Endothelial cell (in vitro differentiated cells): ENCODE results near the gene ARPP21. TPM values are rescaled to one million over a fixed set of nuclear protein-coding genes. Genes with fewer than 3 reads are reported as not detected.

Source experiments
- DNase-seq: peaks from one replicate; pipeline ENCODE4 v3.0.0; 2021; ENCODE audit warnings: low spot score
- H3K27ac Mint-ChIP-seq: one replicate; pipeline ENCODE4 v1.8.0; 2021; ENCODE audit warnings: mixed read lengths, inconsistent platforms; ENCODE audit not compliant: unreplicated experiment
- H3K27me3 Mint-ChIP-seq: one replicate; pipeline ENCODE4 v1.8.0; 2021; ENCODE audit warnings: mild to moderate bottlenecking, moderate library complexity, mixed read lengths, inconsistent platforms; ENCODE audit not compliant: unreplicated experiment
- H3K36me3 Mint-ChIP-seq: one replicate; pipeline ENCODE4 v1.8.0; 2021; ENCODE audit warnings: mild to moderate bottlenecking, low read depth, mixed read lengths, inconsistent platforms; ENCODE audit not compliant: unreplicated experiment
- H3K4me1 Mint-ChIP-seq: one replicate; pipeline ENCODE4 v1.8.0; 2021; ENCODE audit warnings: mild to moderate bottlenecking, mixed read lengths, inconsistent platforms; ENCODE audit not compliant: unreplicated experiment
- H3K4me3 Mint-ChIP-seq: one replicate; pipeline ENCODE4 v1.8.0; 2021; ENCODE audit warnings: mild to moderate bottlenecking, mixed read lengths, inconsistent platforms; ENCODE audit not compliant: unreplicated experiment
- H3K9me3 Mint-ChIP-seq: one replicate; pipeline ENCODE4 v1.8.0; 2021; ENCODE audit warnings: mixed read lengths, inconsistent platforms; ENCODE audit not compliant: unreplicated experiment
- CTCF ChIP-seq: fragments of 200-600 bp; sonication (generic); IDR thresholded peaks from one replicate; pipeline ENCODE4 v1.5.0; 2021; ENCODE audit warnings: antibody characterized with exemption; ENCODE audit not compliant: unreplicated experiment
- total RNA-seq: library from RNA; stranded (reverse); fragmentation: NEBNext Ultra II Directional; extraction: Animal tissue kit (Norgen Biotek cat#: 25700); gene quantifications from one replicate; pipeline ENCODE4 v1.2.1, GENCODE V29; 2021; ENCODE audit not compliant: unreplicated experiment

Gene ARPP21
- total RNA-seq, 1 donor from 2014 or later: not detected

DNA sequence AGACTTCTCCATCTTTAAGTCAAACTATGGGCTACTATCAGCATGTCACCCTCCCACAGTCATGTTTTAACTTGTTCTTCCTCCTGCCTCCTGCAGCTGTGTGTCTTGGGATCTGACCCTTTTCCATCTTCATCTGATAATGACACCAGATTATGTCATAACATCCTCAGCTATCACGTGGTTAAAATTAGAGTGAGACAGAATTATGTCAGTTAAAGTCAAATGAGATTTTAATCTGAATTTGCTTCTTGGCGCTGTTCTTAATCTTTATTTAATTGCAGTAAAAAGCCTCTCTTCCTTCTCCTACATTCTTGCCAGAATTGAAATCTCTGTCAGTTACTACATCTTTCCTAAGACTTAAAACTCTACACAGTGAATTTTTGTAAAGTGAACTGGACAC, 107.2 kb downstream of the ARPP21 start:
- DNase-seq: no peak
- no peak for TF ChIP-seq CTCF
- Mint-ChIP-seq H3K4me1 (peaks cover 4% of the 10 kb centered on the region), H3K4me3 (no peak overlapping the region), H3K27ac (no peak overlapping the region), H3K9me3 (no peaks in the 10 kb centered on the region), H3K27me3 (peaks cover 4% of the 10 kb centered on the region), H3K36me3 (no peaks in the 10 kb centered on the region)

GRCh38 chr3:35748144-35748543, 108.8 kb downstream of the ARPP21 start:
- no peak for TF ChIP-seq CTCF
- H3K36me3 Mint-ChIP-seq: no peaks in the 10 kb centered on the region
- no peak for DNase-seq
- H3K27me3 Mint-ChIP-seq: peaks cover 4% of the 10 kb centered on the region
- H3K27ac Mint-ChIP-seq: no peak overlapping the region
- no peak overlapping the region for H3K4me3 Mint-ChIP-seq
- peaks cover 13% of the 10 kb centered on the region for H3K4me1 Mint-ChIP-seq
- H3K9me3 Mint-ChIP-seq: no peaks in the 10 kb centered on the region

DNA sequence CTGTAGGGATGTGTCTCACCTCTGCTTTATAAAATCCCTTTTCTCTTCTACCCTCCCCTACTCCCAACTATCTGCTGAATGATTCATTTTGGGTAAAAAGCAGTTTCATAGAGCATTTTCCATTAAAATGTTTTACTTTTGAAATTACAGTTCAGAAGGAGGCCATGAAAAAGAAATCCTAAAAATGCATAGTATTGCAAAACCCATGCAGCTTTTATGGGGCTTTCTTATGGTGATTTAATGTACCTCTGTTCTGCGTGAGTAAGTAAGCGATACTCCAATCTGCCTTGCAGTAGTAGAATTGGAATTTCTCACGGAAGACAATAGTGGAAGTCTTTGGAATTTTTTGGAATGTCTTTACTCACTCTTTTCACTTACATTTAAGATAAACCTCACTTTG, 111.9 kb downstream of the ARPP21 start:
- no peak for DNase-seq
- peaks cover 13% of the 10 kb centered on the region for H3K4me1 Mint-ChIP-seq
- H3K9me3 Mint-ChIP-seq: no peaks in the 10 kb centered on the region
- no peaks in the 10 kb centered on the region for H3K36me3 Mint-ChIP-seq
- no peaks in the 10 kb centered on the region for H3K27me3 Mint-ChIP-seq
- no peak for TF ChIP-seq CTCF
- no peak overlapping the region for H3K27ac Mint-ChIP-seq
- no peak overlapping the region for H3K4me3 Mint-ChIP-seq

DNA sequence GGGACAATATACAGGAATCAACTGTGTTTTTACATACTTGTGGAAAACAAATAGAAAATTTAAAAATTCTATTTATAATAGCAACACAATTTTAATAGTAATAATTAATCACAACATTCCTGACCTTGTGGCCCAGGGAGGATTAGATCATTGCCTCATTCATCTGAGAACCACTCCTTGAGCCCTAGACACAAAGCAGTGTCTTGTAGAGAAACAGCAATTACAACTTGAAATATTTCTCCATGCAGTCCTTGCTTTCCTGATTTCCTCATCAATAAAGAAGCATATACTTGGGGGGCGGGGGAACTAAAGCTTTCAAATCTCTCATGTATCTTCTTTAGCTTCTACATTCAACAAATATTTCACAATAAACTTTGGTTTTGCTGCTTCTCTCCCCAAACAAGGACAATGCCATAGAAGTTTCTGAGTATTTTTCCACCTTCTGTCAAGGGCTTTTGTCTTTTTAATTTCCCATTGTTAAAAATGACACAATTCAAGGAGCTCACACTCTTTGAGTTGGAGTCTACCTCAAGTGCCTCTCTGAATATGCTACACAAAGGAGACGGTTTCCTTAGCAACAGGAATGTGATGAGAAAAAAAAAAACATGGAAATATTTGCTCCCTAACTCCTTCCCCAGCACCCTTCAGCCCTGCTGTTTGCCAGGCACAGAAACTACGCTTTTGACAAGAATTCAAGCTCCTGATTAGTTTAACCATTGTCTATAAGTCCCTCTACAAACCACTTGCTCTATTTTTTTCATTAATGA, 118.8 kb downstream of the ARPP21 start:
- peak overlapping the region; percentile 54 for H3K27ac Mint-ChIP-seq
- no peaks in the 10 kb centered on the region for H3K36me3 Mint-ChIP-seq
- H3K4me1 Mint-ChIP-seq: peaks cover 5% of the 10 kb centered on the region
- no peak overlapping the region for H3K4me3 Mint-ChIP-seq
- no peak for DNase-seq
- no peaks in the 10 kb centered on the region for H3K9me3 Mint-ChIP-seq
- no peaks in the 10 kb centered on the region for H3K27me3 Mint-ChIP-seq
- no peak for TF ChIP-seq CTCF

DNA sequence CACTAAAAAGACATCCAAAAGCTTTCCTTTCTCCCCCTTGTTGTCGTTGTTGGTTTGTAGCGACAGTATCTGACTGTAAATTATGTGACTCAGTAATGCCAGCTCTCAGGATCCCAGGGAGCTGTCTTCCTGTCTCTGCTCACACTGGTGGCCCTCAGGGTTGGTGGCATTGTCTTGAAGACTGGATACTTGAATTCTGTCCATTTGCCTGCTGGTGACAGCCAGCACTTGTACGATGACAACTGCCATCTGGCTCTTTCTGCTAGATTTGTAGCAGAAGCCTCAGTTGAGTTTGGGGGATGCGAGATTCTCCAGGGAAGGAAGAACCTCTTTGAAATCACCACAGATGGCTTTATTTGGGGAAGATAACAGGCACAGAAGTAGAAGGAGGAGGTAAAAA, 120.8 kb downstream of the ARPP21 start:
- H3K9me3 Mint-ChIP-seq: no peaks in the 10 kb centered on the region
- H3K36me3 Mint-ChIP-seq: no peaks in the 10 kb centered on the region
- no peak for TF ChIP-seq CTCF
- H3K4me1 Mint-ChIP-seq: peaks cover 5% of the 10 kb centered on the region
- H3K27ac Mint-ChIP-seq: no peak overlapping the region
- DNase-seq: no peak
- H3K4me3 Mint-ChIP-seq: no peak overlapping the region
- no peaks in the 10 kb centered on the region for H3K27me3 Mint-ChIP-seq
